Kidney (tissue), 14 donors: ENCODE results near the gene TMSB4X. TPM values are rescaled to one million over a fixed set of nuclear protein-coding genes. Genes with fewer than 3 reads are reported as not detected.

ENCODE experiments used
- DNase-seq, 5 donors: peaks; one replicate each; pipeline ENCODE4 v3.0.0-alpha.2; 2013 to 2020
- FAIRE-seq: peaks from 2 replicates; lab custom pipeline; 2012; peaks lifted over from hg19 to GRCh38; lab: Jason Lieb, UNC
- H3K27ac ChIP-seq, 2 donors: one replicate each; pipeline ENCODE4 v1.7.0; 2013; ENCODE audit warnings: low read depth in 2 of 2, low read length in 2 of 2, inconsistent platforms in 1 of 2
- H3K27me3 ChIP-seq: one replicate; pipeline ENCODE4 v1.7.1; 2013; ENCODE audit warnings: low read length, inconsistent platforms; ENCODE audit not compliant: control insufficient read depth, insufficient read depth
- H3K36me3 ChIP-seq, 3 donors: one replicate each; pipeline versions ENCODE4 v1.7.0 to v1.7.1; 2013; ENCODE audit warnings: low read length in 3 of 3, control low read depth in 1 of 3, inconsistent platforms in 1 of 3; ENCODE audit not compliant: insufficient read depth in 3 of 3, control insufficient read depth in 2 of 3
- H3K4me1 ChIP-seq, 3 donors: one replicate each; pipeline versions ENCODE4 v1.7.0 to v1.7.1; 2013; ENCODE audit warnings: low read length in 3 of 3, inconsistent platforms in 1 of 3, low read depth in 1 of 3; ENCODE audit not compliant: control insufficient read depth in 2 of 3, insufficient read depth in 2 of 3
- H3K4me3 ChIP-seq, 3 donors: one replicate each; pipeline versions ENCODE4 v1.7.0 to v1.8.1; 2013; ENCODE audit warnings: low read length in 3 of 3, control low read depth in 1 of 3, inconsistent platforms in 1 of 3
- H3K9ac ChIP-seq, 3 donors: one replicate each; pipeline versions ENCODE4 v1.7.0 to v1.7.1; 2013; ENCODE audit warnings: low read length in 3 of 3, control low read depth in 1 of 3, inconsistent platforms in 1 of 3
- H3K9me3 ChIP-seq, 3 donors: one replicate each; pipeline versions ENCODE4 v1.7.0 to v1.7.1; 2013; ENCODE audit warnings: low read length in 3 of 3, control low read depth in 1 of 3, inconsistent platforms in 1 of 3; ENCODE audit not compliant: control insufficient read depth in 2 of 3, insufficient read depth in 1 of 3
- intact Hi-C: fragments of 100-400 bp; cut with DNase I; formaldehyde crosslinking; loops from one replicate; pipeline ENCODE4 v1.11.1; 2022
- polyA plus RNA-seq: library from polyadenylated mRNA; stranded (reverse); fragments of 350-450 nt; fragmentation: Illumina TruSeq; extraction: RNeasy Lipid Tissue Mini Kit (QIAGEN cat#74804); gene quantifications from one replicate; pipeline ENCODE4 v1.2.3, GENCODE V29; 2014; ENCODE audit warnings: low read depth, low replicate concordance; ENCODE audit not compliant: insufficient read depth
- total RNA-seq: library from RNA; stranded (reverse); fragmentation: NEBNext Ultra II Directional; extraction: Animal tissue kit (Norgen Biotek cat#: 25700); gene quantifications from one replicate; pipeline ENCODE4 v1.2.1, GENCODE V29; 2021
- TF ChIP-seq, protein P1 (sequence below): IDR thresholded peaks from 3 replicates; pipeline ENCODE4 v1.5.1; 2012; ENCODE audit warnings: mild to moderate bottlenecking, moderate library complexity, borderline replicate concordance; ENCODE audit not compliant: insufficient read depth; ENCODE audit errors: extremely low read depth
- donor health status: control.
- donor health status: control.
- donor health status: control.
- donor health status: control.
- donor health status: control.
- donor health status: DM: yes; HTN: yes; CAD: no.
- donor health status: Normal renal cell carcinoma (clear cell type).

The TMSB4X gene
- total and polyA plus RNA-seq, 2 donors from 2014 or later, result 2,421 to 3,432 TPM

- peaks cover 0 to 3% (median 0%) of the 10 kb centered on the region in 3 donors for H3K4me1 ChIP-seq
- H3K4me3 ChIP-seq, result no peak overlapping the region
- no peaks in the 10 kb centered on the region for H3K27me3 ChIP-seq
- H3K27ac ChIP-seq, result no peak overlapping the region
- intact Hi-C loops, result no loop called here
- no peak overlapping the region for H3K9ac ChIP-seq
- TF ChIP-seq, protein P1, sequence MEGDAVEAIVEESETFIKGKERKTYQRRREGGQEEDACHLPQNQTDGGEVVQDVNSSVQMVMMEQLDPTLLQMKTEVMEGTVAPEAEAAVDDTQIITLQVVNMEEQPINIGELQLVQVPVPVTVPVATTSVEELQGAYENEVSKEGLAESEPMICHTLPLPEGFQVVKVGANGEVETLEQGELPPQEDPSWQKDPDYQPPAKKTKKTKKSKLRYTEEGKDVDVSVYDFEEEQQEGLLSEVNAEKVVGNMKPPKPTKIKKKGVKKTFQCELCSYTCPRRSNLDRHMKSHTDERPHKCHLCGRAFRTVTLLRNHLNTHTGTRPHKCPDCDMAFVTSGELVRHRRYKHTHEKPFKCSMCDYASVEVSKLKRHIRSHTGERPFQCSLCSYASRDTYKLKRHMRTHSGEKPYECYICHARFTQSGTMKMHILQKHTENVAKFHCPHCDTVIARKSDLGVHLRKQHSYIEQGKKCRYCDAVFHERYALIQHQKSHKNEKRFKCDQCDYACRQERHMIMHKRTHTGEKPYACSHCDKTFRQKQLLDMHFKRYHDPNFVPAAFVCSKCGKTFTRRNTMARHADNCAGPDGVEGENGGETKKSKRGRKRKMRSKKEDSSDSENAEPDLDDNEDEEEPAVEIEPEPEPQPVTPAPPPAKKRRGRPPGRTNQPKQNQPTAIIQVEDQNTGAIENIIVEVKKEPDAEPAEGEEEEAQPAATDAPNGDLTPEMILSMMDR, result no peak
- FAIRE-seq (peak; percentile 42), DNase-seq (no peak)
- H3K36me3 ChIP-seq, result no peaks in the 10 kb centered on the region
- no peaks in the 10 kb centered on the region for H3K9me3 ChIP-seq
These were observed 17.7 kb downstream of the TMSB4X start for GRCh38 chrX:12992544-12993118.

- Histone ChIP-seq H3K4me1 (peaks cover 0 to 3% (median 0%) of the 10 kb centered on the region in 3 donors), H3K9ac (no peak overlapping the region), H3K27me3 (no peaks in the 10 kb centered on the region), H3K4me3 (no peak overlapping the region), H3K27ac (no peak overlapping the region), H3K9me3 (no peaks in the 10 kb centered on the region), H3K36me3 (no peaks in the 10 kb centered on the region)
- peak; percentile 11 for FAIRE-seq
- intact Hi-C loops, result no loop called here
- no peak for DNase-seq
- TF ChIP-seq, protein P1, result no peak
These were observed 18.9 kb downstream of the TMSB4X start for GRCh38 chrX:12993826-12994225.

GRCh38 chrX:12994321-12994720, 19.4 kb downstream of the TMSB4X start:
- FAIRE-seq, result peak; percentile 59
- no peak for DNase-seq
- Histone ChIP-seq H3K4me1 (peaks cover 0 to 3% (median 0%) of the 10 kb centered on the region in 3 donors), H3K9ac (no peak overlapping the region), H3K27me3 (no peaks in the 10 kb centered on the region), H3K36me3 (no peaks in the 10 kb centered on the region), H3K4me3 (no peak overlapping the region), H3K27ac (no peak overlapping the region), H3K9me3 (no peaks in the 10 kb centered on the region)
- intact Hi-C loops, result no loop called here
- TF ChIP-seq, protein P1, result no peak
